ENCODE data around the gene PSTPIP2. TPM values are rescaled to one million over a fixed set of nuclear protein-coding genes. Genes with fewer than 3 reads are reported as not detected.

The PSTPIP2 gene
- total and polyA plus RNA-seq, 2 of the 8 experiments (the other 6 are each of a cell fraction or from before 2014, with no cell fraction given) = 1.8 to 2.4 TPM

DNA sequence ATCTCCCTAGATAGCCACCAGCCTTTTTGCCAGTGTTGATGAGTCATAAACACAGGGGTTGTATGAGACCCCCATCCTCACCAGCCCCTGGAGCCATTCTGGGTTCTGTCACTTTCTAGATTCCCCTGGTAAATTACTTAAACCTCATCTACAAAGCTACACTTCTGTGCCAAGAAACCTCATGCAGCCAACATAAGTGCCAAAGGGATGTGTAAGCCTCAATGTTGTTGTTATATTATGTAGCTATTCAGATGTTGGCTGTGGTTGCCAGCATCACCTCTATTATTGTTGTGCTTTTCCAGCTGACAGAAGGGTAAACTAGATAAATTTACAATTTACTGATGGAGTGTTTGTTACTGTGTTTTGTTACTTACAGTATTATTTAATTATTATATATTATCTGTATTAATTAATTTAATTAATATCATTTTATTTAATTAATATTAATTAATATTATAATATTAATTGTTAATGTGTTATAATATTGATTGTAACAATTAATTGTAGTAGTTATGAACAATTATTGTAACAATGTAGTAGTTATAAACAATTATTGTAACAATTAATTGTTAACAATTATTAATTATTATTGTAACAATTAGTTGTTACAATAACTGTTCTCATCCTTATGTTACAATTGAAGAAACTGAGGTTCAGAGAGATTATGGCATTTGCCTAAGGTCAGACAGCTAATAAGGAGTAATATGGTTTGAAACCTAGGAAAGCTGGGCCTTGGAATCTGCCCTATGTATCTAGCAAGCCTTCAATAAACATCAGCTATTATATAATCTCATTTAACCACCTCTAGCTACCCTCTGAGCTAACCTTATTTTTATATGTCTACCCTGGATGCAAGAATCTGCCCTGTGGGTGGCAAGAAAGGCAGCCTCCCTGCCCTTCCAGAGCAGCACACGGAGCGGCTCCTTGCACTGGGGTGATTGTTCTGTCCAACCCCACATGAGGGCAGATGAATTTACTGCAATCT is 36.1 kb downstream of the PSTPIP2 start:
- Histone ChIP-seq H3K23me2 (ENCODE audit: low read depth, low read length) (no peaks in the 10 kb centered on the region), H3K4ac (replicated peaks; ENCODE audit: insufficient read length, low read depth, low read length) (no peak overlapping the region), H3K9ac (replicated peaks in 1 of 4; ENCODE audit: extremely low read depth in 1 of 4, low read depth in 3 of 4, low read length in 3 of 4) (no peak overlapping the region), H3K4me2 (ENCODE audit: insufficient read depth in 1 of 2, low read depth in 2 of 2, low read length in 2 of 2) (no peak overlapping the region), H3K9me3 (ENCODE audit: insufficient read depth in 2 of 2, low read depth in 1 of 2, low read length in 1 of 2) (no peaks in the 10 kb centered on the region), H4K8ac (ENCODE audit: extremely low read depth, insufficient read depth, low read length) (no peak overlapping the region), H2BK12ac (ENCODE audit: low read depth, low read length) (no peak overlapping the region), H2AFZ (ENCODE audit: low read length) (no peak overlapping the region), H2AK5ac (ENCODE audit: low read depth, low read length) (no peak overlapping the region), H3K79me2 (ENCODE audit: control insufficient read depth in 1 of 2, insufficient read depth in 2 of 2, low read length in 2 of 2) (no peaks in the 10 kb centered on the region), H3K14ac (ENCODE audit: insufficient read length) (no peak overlapping the region), H3K4me3 (ENCODE audit: extremely low read depth in 1 of 4, insufficient read depth in 2 of 4, low read depth in 3 of 4, low read length in 4 of 4) (no peak overlapping the region), H4K20me1 (replicated peaks in 1 of 2; ENCODE audit: control insufficient read depth in 1 of 2, insufficient read depth in 2 of 2, low read length in 2 of 2) (no peaks in the 10 kb centered on the region), H3K23ac (ENCODE audit: insufficient read length) (no peak overlapping the region), H2BK15ac (ENCODE audit: low read length) (no peak overlapping the region), H2BK120ac (replicated peaks; ENCODE audit: low read depth, low read length) (no peak overlapping the region), H3K56ac (replicated peaks; ENCODE audit: insufficient read length, low read depth, low read length) (no peak overlapping the region), H3K27me3 (replicated peaks in 1 of 4; ENCODE audit: control insufficient read depth in 3 of 4, extremely low read depth in 1 of 4, insufficient read depth in 3 of 4, low read length in 3 of 4) (no peaks in the 10 kb centered on the region; a peak in 1 of 7 replicates), H3K4me1 (replicated peaks in 1 of 4; ENCODE audit: control insufficient read depth in 3 of 4, insufficient read depth in 4 of 4, low read length in 3 of 4) (no peaks in the 10 kb centered on the region), H3K18ac (ENCODE audit: extremely low read depth, low read length) (no peak overlapping the region), H3K27ac (ENCODE audit: low read depth, low read length) (no peak overlapping the region), H2BK20ac (ENCODE audit: low read length) (no peak overlapping the region), H4K91ac (replicated peaks; ENCODE audit: insufficient read length, low read length) (no peak overlapping the region), H2BK5ac (ENCODE audit: low read depth, low read length) (no peak overlapping the region), H4K5ac (ENCODE audit: insufficient read length, low read depth, low read length) (no peak overlapping the region), H3K79me1 (ENCODE audit: low read depth, low read length) (no peaks in the 10 kb centered on the region), H3K36me3 (ENCODE audit: control insufficient read depth in 2 of 4, insufficient read depth in 4 of 4, low read length in 3 of 4) (no peaks in the 10 kb centered on the region)
- FAIRE-seq (no peak), DNase-seq (ENCODE audit: low read depth in 1 of 2, low spot score in 2 of 2) (no peak)
- WGBS, 2 experiments (ENCODE audit: extremely low coverage in 1 of 2, insufficient coverage in 1 of 2, insufficient read length in 1 of 2, insufficient replicate concordance in 2 of 2, low coverage in 1 of 2, low lambda C conversion rate in 2 of 2, missing lambda C conversion rate in 1 of 2) = 92% methylated on average over 2 of the region's 2 CpGs; no CpG with 5 or more reads in 1 of the 2 experiments
- TF ChIP-seq GABPA (IDR thresholded peaks at IDR 0.05; ENCODE audit: borderline replicate concordance, insufficient read depth, low read length) (no peak), RNF2 (IDR thresholded peaks at IDR 0.05; ENCODE audit: borderline replicate concordance, low read depth, low read length, missing control alignments, poor library complexity, severe bottlenecking) (no peak), RBBP5 (IDR thresholded peaks at IDR 0.05; ENCODE audit: borderline replicate concordance, low read depth, low read length) (no peak), JUND (IDR thresholded peaks at IDR 0.05; ENCODE audit: low read length) (no peak), RXRA (IDR thresholded peaks at IDR 0.05; ENCODE audit: insufficient read depth, low read depth, low read length) (no peak), POU5F1 (IDR thresholded peaks at IDR 0.05; ENCODE audit: low read depth, low read length) (no peak), SIN3A (conservative IDR thresholded peaks at IDR 0.05 in 1 of 2, IDR thresholded peaks at IDR 0.05 in 1 of 2; ENCODE audit: low read depth in 1 of 2, low read length in 2 of 2) (no peak), KDM1A (IDR thresholded peaks at IDR 0.05; ENCODE audit: borderline replicate concordance, low read length) (no peak)
- ChIA-PET POLR2A (ENCODE audit: partially characterized antibody) (no interaction called here), CTCF (ENCODE audit: partially characterized antibody) (interaction anchor here (0.6 to 2.0 kb wide), 3 partner anchors 10 to 38 kb away, joined by 3 to 9 read pairs (median 5); no protein-coding TSS in a partner anchor)
